ENCODE data around the gene CR1.
"Not testable (repeated sequence)": the region's sequence is repeated elsewhere in the genome, so short reads cannot be mapped to it uniquely, and the experiment has no call there.

The CR1 gene

GRCh38 chr1:207495801-207496792, at the start of gene CR1:
Gene CR1, plus strand, starts transcription at chr1:207496157. Its CDS starts 111 bp downstream, at chr1:207496268.
- H3K4me3 ChIP-seq: peak within 1 kb of the TSS in 6 of 7 experiments; percentile 3 to 39 (median 28)
- H3K27ac ChIP-seq: peak within 1 kb of the TSS in 8 of 21 experiments; percentile 6 to 63 (median 34)

GRCh38 chr1:207453710-207454045, 42.3 kb upstream of the CR1 start:
- Histone ChIP-seq H3K4me3 (peak overlapping the region in 2 of 7 experiments; percentile 5 to 42), H3K27ac (no peak overlapping the region)

GRCh38 chr1:207454046-207454964, 41.7 kb upstream of the CR1 start, which contains the start of gene CR2:
Gene CR2, plus strand, starts transcription at chr1:207454328. Its CDS starts 91 bp downstream, at chr1:207454419.
- peak within 1 kb of the TSS in 6 of 7 experiments; percentile 5 to 42 (median 22) for H3K4me3 ChIP-seq
- no peak within 1 kb of the TSS for H3K27ac ChIP-seq

- H3K27ac ChIP-seq: no peak overlapping the region
- no peak overlapping the region for H3K4me3 ChIP-seq
Observed at GRCh38 chr1:207455183-207455754, 40.7 kb upstream of the CR1 start.

GRCh38 chr1:207458414-207458813, 37.5 kb upstream of the CR1 start:
- Histone ChIP-seq H3K4me3 (no peak overlapping the region), H3K27ac (no peak overlapping the region)

GRCh38 chr1:207459008-207459407, 36.9 kb upstream of the CR1 start:
- no peak overlapping the region for H3K4me3 ChIP-seq
- no peak overlapping the region for H3K27ac ChIP-seq

GRCh38 chr1:207461649-207462048, 34.3 kb upstream of the CR1 start:
- Histone ChIP-seq H3K4me3 (no peak overlapping the region), H3K27ac (no peak overlapping the region)

- Histone ChIP-seq H3K27ac (no peak overlapping the region), H3K4me3 (no peak overlapping the region)
Observed at GRCh38 chr1:207462535-207462934, 33.4 kb upstream of the CR1 start.

GRCh38 chr1:207463021-207463420, 32.9 kb upstream of the CR1 start:
- no peak overlapping the region for H3K27ac ChIP-seq

GRCh38 chr1:207463571-207463970, 32.4 kb upstream of the CR1 start:
- no peak overlapping the region for H3K4me3 ChIP-seq

More at GRCh38 chr1:207463021-207463420, 32.9 kb upstream of the CR1 start:
- no peak overlapping the region for H3K4me3 ChIP-seq

GRCh38 chr1:207470927-207471326, 25.0 kb upstream of the CR1 start:
- H3K27ac ChIP-seq: no peak overlapping the region
- no peak overlapping the region for H3K4me3 ChIP-seq

More at GRCh38 chr1:207463571-207463970, 32.4 kb upstream of the CR1 start:
- H3K27ac ChIP-seq: no peak overlapping the region

- no peak overlapping the region for H3K4me3 ChIP-seq
- no peak overlapping the region for H3K27ac ChIP-seq
Observed at GRCh38 chr1:207474210-207474609, 21.7 kb upstream of the CR1 start.

- Histone ChIP-seq H3K27ac (no peak overlapping the region), H3K4me3 (no peak overlapping the region)
Observed at GRCh38 chr1:207486198-207486597, 9.8 kb upstream of the CR1 start.

- no peak overlapping the region for H3K4me3 ChIP-seq
- no peak overlapping the region for H3K27ac ChIP-seq
Observed at GRCh38 chr1:207487636-207488035, 8.3 kb upstream of the CR1 start.

- Histone ChIP-seq H3K4me3 (no peak overlapping the region), H3K27ac (no peak overlapping the region)
Observed at GRCh38 chr1:207493212-207493611, 2.7 kb upstream of the CR1 start.

- Histone ChIP-seq H3K4me3 (no peak overlapping the region), H3K27ac (no peak overlapping the region)
Observed at GRCh38 chr1:207494171-207494570, 1.8 kb upstream of the CR1 start.

- H3K27ac ChIP-seq: not testable (repeated sequence)
Observed at GRCh38 chr1:207495281-207495680, 676 bp upstream of the CR1 start.

GRCh38 chr1:207497941-207498340, 2.0 kb downstream of the CR1 start:
- Histone ChIP-seq H3K27ac (no peak overlapping the region), H3K4me3 (no peak overlapping the region)

More at GRCh38 chr1:207495281-207495680, 676 bp upstream of the CR1 start:
- not testable (repeated sequence) for H3K4me3 ChIP-seq

- no peak overlapping the region for H3K27ac ChIP-seq
- H3K4me3 ChIP-seq: no peak overlapping the region
Observed at GRCh38 chr1:207499573-207499972, 3.6 kb downstream of the CR1 start.

- Histone ChIP-seq H3K4me3 (no peak overlapping the region), H3K27ac (no peak overlapping the region)
Observed at GRCh38 chr1:207500306-207500705, 4.3 kb downstream of the CR1 start.

All from skin epidermis (tissue), 12 donors.